Activated CD4-positive, alpha-beta T cell treated with anti-CD3 and anti-CD28 coated beads, Interleukin-2, Interleukin-4, amounts not matched to agents 100 ng/mL and 50 ng/mL, durations not matched to agents 16 hours and 8 hours (primary cell): ENCODE measurements around the gene DRICH1.
"Not testable (repeated sequence)": the region's sequence is repeated elsewhere in the genome, so short reads cannot be mapped to it uniquely, and the experiment has no call there.

Experiments
- DNase-seq: peaks from one replicate; pipeline ENCODE4 v3.0.0-alpha.2; 2020; ENCODE audit warnings: low spot score

DRICH1 gene

DNA sequence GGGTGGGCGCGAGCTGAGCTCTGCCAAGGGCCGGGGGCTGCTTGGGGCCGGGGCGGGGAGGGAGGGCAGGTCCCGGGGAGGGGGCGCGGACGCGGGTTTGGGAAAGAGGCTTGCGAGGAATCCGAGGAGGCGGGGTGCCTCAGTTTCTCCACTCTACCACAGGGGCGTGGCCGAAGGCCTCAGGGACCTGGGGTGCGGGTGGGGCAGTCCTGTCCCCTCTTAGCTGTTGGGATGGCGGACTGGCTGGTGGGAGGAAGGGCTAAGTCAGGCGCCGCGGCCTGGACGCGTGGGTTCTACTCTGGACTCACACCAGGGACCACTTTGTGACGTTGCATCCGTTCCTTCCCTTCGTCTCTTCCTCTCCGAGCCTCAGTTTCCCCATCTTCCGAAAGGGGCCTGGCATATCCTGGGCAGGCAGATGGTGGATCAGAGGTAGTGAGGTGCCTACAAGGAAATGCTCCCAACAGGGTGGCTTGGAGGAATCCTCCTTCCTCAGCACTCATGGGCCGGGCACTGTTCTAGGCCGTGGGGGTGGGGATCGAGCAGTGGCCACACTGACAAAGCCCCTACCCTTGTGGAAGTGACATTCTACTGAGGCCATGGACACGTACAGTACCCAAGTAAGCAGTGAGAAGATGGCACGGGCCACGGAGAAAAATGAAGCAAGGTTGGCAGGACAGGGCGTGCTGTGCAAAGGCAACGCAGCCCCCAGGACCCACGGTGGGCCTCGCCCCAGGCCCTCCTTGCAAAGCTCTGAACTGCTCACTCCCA lies 65.2 kb downstream of the DRICH1 start:
- DNase-seq = no peak

DNA sequence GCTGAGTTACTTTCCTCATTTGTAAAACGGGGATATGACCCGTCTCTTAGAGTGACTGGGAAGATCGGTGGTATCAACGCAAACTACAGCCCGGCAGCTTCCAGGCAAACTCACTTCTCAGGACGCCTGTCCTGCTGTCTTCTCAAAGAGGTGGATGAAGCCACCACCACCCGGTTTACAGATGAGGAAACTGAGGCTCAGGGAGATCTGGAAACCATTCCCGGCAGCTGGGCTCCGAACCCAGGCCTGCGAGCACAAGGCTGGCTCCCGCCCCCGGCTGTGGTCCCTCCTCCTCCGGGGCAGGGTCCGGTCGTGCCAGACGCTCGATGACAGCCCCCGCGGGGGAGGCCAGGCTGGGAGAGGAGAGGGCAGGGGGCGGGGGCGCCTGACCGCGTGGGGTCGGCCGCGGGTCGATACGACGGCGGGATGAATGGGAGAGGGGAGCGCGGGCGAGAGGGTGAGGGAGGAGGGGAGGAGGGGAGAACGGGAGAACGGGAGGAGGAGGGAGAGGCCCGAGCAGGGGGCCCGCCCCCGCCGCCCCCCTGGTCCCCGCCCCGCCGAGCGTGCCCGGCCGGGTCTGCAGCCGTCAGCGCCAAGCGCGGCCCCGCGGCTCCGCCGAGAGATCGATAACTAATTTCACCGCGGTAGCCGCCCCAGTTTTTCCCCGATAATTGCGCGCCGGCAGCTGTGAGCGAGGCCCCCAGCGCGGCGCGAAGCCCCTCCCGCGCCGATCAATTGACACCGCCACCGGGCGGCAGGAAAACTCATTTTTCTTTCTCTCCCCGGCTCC lies 66.0 kb downstream of the DRICH1 start:
- no peak for DNase-seq

DNA sequence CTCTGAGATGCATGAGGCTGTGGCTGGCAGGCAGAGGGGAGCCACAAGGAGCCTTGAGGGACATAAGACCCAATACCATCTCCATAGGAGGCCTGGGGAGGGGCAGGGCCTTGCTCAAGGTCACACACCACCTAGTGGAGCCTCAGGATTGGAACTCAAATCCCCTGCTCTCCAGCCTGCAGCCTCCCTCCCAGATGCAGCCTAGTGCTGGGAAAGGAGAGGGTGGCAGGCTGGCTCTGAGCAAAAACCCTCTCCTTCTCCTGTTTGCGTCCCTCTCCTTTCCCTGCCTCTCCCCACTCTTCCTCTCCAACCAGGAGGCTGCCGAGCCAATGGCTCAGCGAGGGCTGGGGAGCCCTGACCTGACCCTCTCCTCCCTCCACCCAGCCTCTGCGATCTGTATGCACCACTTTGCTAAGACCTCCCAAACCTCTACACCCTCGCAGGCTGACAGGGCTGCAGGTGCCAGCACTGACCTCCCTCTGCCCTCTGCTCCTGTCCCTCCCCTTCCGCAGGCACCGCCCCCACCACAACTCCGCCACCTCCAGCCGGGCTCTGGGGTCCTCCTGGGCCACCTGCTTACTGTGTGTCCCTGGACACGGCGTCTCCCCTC lies 66.7 kb downstream of the DRICH1 start:
- DNase-seq = no peak

DNA sequence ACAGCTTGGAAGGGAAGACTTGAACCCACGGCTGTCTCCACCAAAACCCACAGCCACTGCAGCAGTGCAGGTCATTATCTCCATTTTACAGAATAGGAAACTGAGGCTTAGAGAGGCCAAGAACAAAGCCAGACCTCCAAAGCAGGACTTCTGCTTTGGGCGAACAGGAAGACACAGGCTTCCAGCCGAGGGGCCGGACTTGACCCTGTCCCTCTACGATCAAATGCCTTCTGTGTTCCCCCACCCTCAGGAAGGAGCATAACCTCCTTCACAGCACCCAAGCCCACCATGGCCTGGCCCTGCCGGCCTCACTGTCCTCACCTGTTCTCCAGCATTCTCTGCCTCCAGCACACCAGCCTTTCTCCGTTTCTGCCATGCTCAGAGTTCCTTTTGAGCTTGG lies 67.8 kb downstream of the DRICH1 start:
- no peak for DNase-seq

DNA sequence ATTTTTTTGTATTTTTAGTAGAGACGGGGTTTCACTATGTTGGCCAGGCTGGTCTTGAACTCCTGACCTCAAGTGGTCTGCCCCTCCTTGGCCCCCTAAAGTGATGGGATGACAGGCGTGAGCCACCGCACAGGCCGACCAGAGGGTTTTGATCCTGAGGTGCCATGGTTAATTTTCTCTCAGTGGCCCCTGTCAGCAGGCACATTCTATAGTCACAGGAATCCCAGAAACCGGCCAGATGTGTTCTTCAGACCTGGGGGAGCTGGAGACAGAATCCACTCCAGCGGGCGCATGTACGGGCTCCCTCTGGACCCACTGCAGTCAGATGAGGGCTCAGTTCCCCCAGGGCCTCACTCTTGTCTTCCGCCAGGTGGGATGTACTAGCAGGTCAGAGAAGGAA lies 69.0 kb downstream of the DRICH1 start:
- no peak for DNase-seq

DNA sequence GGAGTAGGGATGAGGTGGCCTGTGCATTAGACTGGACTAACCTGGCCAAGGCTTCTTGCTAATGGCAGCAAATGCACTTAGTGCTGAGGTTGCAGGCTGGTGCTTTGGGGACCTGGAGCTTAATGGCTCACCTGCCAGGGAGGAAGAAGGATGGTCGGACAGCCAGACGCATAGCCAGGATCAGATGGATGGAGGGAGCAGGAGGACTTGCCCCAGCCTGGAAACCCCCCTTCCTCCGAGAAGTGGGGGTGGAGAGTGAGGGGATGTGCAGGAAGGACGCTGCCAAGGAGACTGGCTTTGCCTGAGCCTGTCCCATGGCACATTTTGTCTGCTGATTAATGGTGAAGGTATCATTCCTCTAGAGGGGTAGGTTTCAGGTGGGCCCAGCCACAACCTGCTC lies 69.9 kb downstream of the DRICH1 start:
- DNase-seq = no peak

DNA sequence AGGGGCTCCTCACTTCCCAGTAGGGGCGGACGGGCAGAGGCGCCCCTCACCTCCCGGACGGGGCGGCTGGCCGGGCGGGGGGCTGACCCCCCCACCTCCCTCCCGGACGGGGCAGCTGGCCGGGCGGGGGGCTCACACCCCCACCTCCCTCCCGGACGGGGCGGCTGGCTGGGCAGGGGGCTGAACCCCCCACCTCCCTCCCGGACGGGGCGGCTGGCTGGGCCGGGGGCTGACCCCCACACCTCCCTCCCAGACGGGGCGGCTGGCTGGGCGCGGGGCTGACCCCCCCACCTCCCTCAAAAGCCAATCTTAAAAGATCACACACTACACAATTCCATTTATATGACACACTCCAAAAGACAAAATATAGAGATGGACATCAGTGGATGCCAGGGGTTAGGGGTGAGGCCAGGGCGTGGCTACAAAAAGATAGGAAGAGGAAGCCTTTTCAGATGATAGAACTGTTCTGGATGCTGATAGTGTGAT lies 71.1 kb downstream of the DRICH1 start:
- DNase-seq = not testable (repeated sequence)

DNA sequence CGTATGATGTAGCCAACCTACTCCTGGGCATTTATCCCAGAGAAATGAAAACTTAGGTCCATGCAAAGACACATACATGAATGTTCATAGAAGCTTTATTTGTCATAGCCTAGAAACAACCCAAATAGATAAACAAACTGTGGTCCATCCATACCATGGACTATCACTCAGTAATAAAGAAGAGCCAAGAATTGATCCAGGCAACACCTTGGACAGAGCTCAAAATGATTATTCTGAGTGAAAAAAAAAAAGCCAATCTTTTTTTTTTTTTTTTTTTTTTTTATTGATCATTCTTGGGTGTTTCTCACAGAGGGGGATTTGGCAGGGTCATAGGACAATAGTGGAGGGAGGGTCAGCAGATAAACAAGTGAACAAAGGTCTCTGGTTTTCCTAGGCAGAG lies 71.9 kb downstream of the DRICH1 start:
- DNase-seq = not testable (repeated sequence)
